GM21360 (cell line): ENCODE measurements around the gene CFAP47.
"Not testable (repeated sequence)": the region's sequence is repeated elsewhere in the genome, so short reads cannot be mapped to it uniquely, and the experiment has no call there.

ENCODE experiments used
- ATAC-seq: cut with Tn5 transposase; IDR thresholded peaks from one replicate; pipeline ENCODE4 v1.9.1; 2021; ENCODE audit warnings: mild to moderate bottlenecking, moderate library complexity; ENCODE audit not compliant: unreplicated experiment

CFAP47 gene

GRCh38 chrX:35919536-35920309, at the start of gene CFAP47:
TSS of gene CFAP47 (plus strand) at chrX:35919734. CDS start at chrX:35919800, 66 bp downstream.
- no peak for ATAC-seq

DNA sequence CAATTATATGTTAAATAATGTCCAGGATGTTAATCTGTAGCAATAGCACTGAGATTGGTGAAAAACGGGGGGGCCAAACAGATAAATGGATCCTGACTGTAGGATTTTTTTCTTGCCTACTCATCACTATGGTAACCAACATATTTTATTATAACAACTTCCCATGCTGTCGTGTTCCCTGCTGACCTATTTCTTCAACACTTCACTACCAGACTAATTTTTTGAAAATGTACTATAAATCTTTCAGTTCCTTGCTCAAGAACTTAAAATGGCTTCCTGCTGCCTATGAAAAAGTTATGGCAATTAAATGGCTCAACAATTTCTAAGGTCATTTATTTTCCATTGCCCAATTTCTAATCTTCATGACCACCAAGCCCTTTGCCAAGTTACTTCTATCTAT, 38.9 kb upstream of the CFAP47 start:
- no peak for ATAC-seq

DNA sequence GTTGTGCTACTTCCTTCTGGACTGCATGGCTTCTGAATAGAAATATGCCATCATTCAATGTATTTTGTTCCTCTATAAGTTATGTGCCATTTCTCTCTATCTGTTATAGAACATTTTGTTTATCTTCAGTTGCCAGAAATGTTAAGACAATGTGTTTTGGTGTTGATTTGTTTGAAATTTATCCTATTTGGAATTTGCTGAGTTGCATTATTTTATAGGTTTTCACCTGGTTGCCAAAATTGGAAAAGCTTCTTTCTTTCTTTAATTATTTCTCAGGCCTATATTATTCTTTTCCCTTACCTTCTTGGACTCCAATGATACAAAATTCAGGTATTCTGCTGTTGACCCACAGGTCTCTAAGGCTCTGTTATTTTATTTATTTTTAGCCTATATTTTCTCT, 33.4 kb upstream of the CFAP47 start:
- no peak for ATAC-seq

- peak; percentile 84 for ATAC-seq
Measured at GRCh38 chrX:35890699-35891098, 28.8 kb upstream of the CFAP47 start.

- ATAC-seq, result not testable (repeated sequence)
Measured at GRCh38 chrX:35986816-35987215, 67.3 kb downstream of the CFAP47 start.

DNA sequence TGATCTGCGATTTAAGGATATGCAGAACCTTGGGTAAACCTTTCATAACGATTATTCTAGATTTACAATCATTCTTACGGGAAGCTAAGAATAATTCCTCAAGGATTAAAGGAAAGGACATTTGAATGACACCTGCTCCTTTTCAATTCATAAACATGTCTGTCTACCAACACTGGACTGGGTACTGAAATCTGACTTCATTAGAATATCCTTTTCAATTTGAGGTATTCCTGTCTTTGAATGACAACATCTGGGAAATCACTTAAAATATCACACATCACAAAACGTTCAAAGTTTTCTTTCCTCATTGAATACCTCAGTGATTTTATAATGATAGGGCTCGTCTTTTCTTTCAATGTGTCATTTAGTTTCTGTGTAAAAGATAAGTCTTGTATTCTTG, 87.7 kb downstream of the CFAP47 start:
- ATAC-seq, result no peak

GRCh38 chrX:36019125-36019524, 99.6 kb downstream of the CFAP47 start:
- no peak for ATAC-seq

DNA sequence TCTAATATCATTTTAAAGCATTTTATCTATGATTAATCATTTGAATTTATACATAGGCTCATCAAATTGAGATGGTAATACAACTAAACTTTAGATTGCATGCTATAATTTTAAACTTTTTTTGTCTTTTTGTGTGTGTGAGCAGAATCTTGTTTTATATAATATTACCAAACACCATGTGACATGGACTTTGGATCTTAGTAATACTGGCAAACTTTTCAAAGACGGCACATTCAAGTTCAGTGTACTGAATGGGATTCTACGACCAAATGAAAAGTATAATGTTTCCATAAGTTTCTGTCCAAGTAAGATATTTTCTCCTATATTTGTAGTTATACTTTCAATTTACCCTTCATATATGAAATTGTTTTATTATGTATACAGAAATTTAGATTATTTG, 116.0 kb downstream of the CFAP47 start:
- ATAC-seq, result no peak

DNA sequence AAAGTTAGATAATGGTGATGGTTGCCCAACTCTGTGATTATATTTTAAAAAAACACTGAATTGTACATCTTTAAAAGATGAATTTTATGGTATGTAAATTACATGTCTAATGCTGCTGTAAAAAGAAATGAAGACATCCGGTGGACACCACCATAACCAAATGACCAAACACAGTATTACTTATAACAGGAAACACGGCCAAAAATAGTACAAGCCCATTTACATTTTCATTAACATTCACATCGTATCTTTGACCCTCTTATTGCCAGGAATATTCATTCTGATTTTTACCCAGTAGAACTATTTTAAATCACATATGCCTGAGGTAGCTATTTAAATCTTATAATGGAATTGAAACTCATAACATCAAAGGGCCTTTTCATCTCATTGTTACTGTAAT, 143.2 kb downstream of the CFAP47 start:
- ATAC-seq, result no peak

DNA sequence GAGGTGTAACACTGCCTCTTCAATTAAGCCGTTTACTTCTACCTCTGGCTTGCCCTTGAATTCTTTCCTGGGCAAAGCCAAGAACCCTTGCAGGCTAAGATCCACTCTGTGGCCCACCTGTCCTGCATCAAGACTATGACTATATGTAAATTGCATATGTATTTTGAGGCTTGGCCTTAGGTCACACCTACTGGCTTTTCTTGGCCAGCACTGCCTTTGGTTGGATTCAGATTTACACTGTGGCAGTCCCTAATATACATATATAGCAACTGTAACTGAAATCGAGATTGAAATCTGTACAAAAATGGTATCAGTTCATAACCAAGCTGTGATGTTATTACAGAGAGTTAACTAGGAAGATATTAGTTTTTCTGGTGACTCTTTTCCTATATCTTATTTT, 151.5 kb downstream of the CFAP47 start:
- no peak for ATAC-seq

DNA sequence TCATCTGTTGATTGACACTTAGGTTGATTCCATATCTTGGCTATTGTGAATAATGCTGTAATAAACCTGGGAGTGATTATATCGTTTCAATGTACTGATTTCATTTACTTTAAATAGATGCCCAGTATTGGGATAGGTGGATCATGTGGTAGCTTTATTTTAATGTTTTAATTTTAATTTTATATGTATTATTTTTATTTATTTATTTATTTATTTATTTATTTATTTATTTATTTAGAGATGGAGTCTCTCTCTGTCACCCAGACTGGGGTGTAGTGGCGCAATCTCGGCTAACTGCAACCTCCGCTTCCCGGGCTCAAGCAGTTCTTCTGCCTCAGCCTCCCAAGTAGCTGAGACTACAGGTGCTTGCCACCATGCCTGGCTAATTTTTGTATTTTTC, 155.5 kb downstream of the CFAP47 start:
- ATAC-seq, result not testable (repeated sequence)

DNA sequence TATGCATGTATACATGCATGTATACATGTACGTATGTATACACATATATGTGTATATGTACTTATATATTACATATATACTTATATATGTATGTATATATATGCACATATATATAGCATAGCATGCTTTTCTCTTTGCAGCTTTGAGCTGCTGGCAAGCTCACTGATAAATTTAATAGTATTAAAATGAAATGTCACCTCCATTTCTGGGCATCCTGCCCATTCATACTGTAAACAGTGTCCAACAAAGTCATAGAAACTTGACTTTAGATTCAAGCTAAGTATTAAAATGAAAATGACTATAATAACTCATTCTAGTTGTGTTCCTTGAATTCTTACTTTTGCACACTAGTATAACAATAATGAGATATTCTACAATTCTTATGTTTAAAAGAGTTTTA, 163.7 kb downstream of the CFAP47 start:
- ATAC-seq, result no peak

GRCh38 chrX:36087366-36087765, 167.8 kb downstream of the CFAP47 start:
- ATAC-seq, result no peak

- ATAC-seq, result not testable (repeated sequence)
Measured at GRCh38 chrX:36088939-36089338, 169.4 kb downstream of the CFAP47 start.

DNA sequence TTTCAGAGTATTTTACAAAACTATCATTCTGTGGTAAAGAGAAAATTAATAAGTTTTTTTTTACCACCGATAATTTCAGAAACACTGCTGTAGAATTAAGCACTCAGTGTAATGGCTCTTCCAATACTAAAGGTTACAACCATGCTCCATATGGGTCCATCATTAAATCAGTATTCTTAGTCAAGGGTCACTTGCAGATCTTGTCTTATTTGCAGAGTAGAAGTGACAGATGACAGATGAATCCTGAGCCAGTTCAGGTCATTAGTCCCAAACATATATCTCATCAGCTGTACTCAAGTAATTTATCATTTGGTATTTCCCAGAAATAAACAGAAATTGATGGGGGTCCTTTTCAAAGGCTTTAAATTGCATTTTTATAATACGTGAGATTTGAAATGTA, 182.9 kb downstream of the CFAP47 start:
- no peak for ATAC-seq

DNA sequence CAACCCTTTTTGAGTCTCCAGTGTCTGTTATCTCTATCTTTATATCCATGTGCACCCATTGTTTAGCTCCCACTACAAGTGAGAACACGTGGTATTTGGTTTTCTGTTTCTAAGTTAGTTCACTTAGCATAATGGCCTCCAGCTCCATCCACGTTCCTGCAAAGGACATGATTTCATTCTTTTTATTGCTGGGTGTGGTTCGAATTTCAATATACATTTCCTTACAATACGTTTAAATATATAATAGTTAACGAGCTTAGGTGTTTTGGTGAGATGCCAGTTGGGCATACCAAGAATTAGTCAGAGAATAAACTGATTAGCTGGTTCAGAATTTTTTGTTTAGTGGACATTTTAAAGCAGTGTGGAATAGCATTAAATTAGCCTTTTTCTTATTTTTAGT, 196.7 kb downstream of the CFAP47 start:
- ATAC-seq, result no peak

- no peak for ATAC-seq
Measured at GRCh38 chrX:36159254-36159653, 239.7 kb downstream of the CFAP47 start.

DNA sequence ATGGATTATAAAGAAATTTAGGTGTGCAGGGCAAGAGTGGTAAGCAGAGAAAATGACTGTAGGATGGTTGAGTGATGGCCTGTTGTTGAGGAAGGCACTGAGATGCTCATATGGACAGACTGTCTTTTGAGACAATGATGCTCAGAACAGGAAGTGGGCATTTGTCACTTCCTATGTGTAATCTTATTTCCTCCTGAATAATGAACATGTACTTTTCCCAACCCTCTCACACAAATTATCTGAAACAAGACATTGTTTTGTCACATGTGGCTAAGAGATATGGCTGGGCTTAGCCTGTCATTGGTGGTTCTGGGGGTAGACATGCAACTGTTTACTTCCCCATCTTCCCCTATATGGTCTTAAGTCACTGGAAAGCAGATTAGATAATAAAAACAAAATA, 240.5 kb downstream of the CFAP47 start:
- ATAC-seq, result no peak

DNA sequence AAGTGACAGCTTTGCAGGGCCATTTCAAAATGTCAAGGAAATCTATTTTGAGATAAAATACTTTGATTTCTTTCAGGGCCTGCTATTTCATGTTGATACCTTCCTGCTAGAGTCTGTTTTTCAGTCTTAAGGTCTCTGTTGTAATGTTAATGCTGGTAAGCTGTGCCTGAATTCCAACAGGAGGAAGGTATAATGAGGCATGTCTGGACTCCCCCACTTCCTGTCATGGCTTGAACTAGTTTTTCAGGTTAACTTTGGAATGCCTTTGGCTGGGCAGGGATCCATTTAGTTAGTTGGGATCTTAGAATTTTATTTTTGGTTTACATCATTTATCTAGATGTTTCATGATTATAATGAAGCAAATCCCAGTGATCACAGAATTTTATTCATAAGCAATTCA, 279.0 kb downstream of the CFAP47 start:
- no peak for ATAC-seq

DNA sequence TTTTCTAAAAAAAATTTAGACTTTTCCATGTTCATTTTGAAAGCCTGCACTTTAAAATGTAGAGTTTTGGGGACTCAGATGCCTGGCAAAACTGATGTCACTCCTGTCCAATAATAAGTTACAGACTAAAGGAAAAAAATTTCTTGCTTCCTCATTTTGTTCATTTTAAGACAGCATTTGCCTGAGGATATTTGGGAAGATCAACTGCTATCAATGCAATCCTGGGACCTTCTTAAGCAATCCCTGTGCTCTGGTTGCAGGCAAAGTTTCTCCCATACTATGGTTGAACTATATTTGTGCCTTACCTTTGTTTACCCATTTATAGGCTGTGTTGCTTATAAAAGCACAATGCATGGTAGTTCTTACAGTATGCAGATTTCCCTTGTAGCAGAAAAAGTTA, 280.4 kb downstream of the CFAP47 start:
- ATAC-seq, result no peak

- no peak for ATAC-seq
Measured at GRCh38 chrX:36214924-36215323, 295.4 kb downstream of the CFAP47 start.

GRCh38 chrX:36218801-36219200, 299.3 kb downstream of the CFAP47 start:
- no peak for ATAC-seq
